ENCODE results near the gene GSE1.

DNA sequence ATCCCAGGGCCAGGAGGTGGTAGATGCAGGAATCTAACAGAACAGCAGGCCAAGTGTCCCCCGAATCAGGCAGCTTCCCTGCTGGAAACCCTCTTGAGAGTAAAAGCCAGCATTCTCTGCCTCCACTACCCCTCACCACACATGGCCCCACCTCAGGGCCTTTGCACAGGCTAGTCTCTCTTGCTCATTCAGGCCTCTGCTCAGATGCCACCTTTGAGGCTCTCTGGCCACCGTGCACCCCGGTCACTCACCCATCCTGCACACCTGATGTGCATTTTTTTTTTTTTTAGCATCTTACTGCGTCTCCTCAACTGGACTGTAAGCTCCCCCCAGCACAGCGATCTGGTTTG is 34.5 kb upstream of the GSE1 start:
- TF ChIP-seq POLR2A (IDR thresholded peaks at IDR 0.05; ENCODE audit: low read length) (no peak), GATA1 (IDR thresholded peaks at IDR 0.05; ENCODE audit: low read depth, low read length) (no peak)
